Endometrium (tissue), 2 donors: ENCODE results near the gene ZNF236.
"Not testable (repeated sequence)": the region's sequence is repeated elsewhere in the genome, so short reads cannot be mapped to it uniquely, and the experiment has no call there.

ENCODE experiments used
- FAIRE-seq: peaks from 2 replicates; lab custom pipeline; 2012; peaks lifted over from hg19 to GRCh38; lab: Jason Lieb, UNC
- donor health status: control.
- donor health status: control.

Gene ZNF236

DNA sequence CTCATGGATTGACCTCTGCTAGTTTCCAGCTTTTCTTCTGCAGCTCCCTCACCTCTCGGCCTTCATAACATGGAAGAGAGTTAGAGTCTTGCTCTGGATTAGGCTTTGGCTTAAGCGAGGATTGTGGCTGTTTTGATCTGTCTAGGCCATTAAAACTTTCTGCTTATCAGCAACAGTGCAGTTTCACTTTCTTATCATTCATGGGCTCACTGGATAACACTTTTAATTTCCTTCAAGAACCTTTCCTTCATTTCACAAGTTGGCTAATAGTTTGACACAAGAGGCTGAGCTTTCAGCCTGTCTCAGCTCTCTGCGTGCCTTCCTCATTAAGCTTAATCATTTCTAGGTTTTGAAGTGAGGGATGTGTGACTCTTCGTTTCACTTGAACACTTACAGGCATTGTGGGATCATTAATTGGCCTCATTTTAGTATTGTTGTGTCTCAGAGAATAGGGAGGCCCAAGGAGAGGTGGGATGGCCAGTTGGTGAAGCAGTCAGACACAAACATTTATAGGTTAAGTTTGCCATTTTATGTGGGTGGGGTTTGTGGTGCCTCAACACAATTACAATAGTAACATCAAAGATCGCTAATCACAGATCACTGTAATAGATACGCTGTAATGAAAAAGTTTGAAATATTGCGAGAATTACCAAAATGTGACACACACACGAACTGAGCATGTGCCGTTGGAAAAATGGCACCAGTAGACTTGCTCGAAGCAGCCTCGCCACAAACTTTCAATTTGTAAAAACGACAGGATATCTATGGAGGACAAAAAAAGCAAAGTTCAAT is 129.3 kb downstream of the ZNF236 start:
- no peak for FAIRE-seq

DNA sequence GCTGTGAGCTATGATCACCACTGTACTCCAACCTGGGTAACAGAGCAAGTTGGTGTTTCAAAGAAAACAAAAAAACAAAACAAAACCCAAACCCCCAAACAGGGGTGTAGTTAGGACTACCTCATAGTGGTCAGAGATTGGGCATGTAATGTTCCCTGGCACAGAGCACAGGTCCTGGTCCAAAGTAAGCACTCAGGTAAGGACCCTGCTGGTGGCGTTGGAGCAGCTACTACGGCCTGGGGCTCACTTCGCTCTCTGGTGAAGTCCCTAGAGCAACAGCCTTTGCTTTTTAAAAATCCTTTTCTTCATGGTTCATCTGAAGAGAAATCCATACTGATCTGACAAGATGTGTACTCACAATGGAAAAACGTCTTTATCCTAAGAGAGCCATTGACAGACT is 130.4 kb downstream of the ZNF236 start:
- FAIRE-seq: no peak

DNA sequence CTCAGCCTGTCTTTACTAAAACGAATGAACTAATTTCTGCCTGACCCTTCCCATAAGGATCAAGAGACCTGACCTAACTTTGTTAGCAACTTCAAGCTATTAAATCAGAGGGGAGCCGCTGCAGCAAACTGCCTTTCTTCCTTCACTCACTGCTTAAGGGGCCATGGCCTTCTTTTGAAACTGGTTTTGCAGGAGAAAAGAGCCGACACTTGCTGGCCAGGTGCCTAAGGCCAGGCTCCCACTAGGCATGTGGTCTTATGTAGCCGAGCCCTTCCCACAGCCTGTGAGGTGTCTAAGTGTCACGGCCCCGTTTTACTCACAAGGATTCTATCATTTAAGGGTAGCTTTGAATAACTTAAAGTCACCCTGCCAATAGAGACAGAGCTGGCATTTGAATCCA is 130.8 kb downstream of the ZNF236 start:
- FAIRE-seq: no peak

DNA sequence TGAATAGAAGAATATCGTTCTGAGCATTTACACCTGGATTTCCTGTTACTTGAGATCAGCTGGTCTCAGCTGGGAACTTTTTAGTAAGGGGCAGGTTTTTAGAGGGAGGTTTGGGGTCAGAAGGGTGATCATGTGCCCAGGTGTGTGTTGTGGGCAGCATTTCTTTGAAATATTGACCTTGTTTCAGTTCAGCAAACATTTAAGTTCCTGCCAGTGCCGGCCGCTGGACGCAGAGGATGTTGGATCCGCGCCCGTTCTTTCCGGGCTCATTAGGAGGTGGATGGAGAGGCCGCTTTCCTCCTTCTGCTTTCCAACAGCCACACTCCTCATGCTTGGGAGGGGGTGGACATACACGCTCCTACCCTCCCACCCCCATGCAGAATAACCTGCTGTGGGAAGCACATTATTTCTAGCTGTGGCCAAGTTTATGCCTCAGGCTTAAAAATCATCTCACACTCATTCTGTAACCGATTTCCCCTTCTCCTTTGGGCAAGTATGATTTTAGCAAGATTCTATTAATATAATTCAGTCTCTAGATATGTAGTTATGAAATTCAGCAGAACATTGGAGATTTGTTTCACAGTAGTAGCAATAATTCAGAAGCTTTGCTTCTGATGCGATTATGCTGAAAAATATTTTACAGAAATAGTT is 131.4 kb downstream of the ZNF236 start:
- no peak for FAIRE-seq

DNA sequence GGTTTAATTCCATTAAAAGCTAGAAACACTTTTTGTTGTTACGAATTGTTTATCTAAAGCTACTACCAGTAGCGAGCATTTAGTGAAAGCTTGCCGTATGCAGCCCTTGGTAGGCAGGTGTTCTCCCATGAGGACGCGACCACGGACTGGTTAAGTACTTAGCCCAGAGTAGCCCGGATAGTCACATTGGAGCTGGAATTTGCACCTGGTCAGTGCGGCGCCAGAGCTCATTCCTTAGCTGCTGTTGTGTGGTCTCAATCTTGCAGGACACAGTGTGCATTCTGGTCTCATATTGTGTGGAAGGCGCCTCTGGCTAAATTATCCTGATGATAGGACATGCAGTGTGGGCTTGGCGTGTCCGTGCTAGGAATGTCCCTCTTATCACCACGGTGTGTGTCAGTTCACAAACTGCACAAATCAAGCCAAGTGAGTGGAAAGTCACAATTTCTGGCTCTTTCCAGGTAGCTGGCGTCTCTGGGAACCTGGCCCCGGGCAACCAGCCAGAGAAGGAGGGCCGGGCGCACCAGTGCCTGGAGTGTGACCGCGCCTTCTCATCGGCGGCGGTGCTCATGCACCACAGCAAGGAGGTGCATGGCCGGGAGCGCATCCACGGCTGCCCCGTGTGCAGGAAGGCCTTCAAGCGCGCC is 133.3 kb downstream of the ZNF236 start:
- no peak for FAIRE-seq

DNA sequence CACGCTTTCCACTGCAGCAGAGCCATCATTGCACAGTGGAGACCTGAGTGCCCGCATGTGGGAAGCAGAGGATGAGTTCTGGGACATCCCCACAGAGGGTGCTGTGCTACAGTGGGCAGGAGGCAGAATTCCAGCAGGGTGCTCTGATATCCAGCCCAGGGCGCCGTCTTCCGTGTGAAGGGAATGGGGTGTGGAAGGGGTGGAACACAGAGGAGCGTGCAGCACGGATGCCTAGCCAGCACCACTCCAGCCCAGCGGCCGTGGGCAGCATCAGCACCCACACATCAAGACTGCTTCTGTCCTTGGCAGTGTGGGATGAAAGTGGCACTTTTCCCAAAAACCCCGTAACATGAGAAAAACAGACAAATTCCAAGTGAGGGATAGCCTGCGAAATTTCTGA is 134.3 kb downstream of the ZNF236 start:
- FAIRE-seq: no peak

DNA sequence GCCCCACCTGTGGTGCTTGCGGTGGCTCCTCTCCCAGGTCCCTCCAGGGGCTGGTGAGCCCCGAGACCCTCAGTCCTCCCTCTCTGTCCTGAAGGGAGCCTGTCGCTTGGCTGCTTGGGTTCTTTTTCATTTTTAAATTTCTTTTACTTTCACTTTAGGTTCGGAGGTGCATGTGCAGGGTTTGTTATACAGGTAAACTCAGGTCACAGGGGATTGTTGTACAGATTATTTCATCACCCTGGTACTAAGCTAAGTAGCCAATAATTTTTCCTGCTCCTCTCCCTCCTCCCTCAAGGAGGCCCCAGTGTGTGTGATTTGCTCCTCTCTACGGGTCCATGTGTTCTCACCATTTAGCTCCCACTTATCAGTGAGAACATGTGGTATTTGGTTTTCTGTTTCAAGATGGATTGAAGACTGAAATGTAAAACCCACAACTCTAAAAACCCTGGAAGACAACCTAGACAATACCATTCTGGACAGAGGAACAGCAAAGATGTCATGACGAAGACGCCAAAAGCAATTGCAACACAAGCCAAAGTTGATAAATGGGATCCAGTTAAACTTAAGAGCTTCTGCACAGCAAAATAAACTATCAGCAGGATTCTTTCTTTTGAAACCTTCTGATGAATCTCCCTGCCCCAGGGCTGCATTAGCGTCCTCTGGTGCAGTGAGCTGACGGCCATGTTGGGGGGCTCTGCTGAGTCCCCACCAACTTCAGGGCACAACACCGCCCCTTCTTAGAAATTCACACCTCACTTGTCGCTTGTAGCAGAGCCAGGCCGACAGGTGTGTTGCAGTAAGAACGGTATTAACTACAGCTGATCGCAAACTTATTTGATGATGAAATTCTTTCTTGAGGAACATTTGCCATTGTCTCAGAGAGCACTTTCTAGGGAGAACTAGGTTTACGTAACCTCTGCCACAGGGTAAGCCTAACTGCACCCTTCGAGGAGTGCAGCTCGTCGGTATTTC is 135.3 kb downstream of the ZNF236 start:
- FAIRE-seq: no peak

DNA sequence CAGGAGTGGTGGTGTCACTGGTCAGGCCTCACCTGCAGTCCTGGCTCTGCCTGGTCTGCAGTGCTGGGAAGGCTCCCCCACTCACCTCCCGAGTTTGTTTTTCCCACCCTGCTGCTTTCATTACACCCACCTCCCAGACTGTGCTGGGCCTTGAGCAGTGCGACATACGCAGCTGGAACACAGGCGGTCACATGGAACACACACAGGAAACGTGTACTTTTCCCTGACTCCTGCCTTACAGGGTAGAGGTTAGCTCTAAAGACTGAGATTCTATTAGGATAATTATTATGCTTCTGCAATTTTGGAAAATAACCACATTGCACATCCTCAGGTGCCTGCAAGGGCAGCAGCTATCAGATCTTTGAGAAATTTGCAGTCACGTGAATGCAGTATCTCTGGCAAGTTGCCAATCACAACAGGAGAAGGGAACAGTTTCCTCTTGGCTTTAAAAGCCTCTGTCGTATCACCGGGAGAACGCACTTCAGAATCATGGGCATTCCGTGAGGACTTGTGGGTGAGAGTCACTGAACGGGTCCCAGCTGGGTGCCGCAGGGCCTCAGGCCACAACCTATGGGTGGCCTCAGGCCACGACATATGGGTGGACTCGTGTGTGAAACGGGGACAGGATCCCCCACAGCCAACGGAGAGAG is 136.5 kb downstream of the ZNF236 start:
- no peak for FAIRE-seq

DNA sequence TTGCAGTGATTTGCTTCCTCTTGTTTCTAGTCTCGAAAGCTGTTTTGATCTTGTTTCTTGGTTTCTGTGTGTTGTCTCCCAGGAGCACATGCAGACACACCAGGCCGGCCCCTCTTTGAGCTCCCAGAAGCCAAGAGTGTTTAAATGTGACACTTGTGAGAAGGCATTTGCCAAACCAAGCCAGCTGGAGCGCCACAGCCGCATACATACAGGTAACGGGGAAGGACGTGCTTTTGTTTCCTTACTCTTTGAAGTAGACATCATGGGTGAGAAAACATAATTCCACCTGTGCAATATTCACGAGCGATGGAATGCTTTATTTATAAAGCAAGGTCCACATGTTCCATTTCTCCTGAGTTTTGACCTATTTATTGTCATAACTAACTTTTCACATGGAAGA is 137.2 kb downstream of the ZNF236 start:
- FAIRE-seq: no peak

DNA sequence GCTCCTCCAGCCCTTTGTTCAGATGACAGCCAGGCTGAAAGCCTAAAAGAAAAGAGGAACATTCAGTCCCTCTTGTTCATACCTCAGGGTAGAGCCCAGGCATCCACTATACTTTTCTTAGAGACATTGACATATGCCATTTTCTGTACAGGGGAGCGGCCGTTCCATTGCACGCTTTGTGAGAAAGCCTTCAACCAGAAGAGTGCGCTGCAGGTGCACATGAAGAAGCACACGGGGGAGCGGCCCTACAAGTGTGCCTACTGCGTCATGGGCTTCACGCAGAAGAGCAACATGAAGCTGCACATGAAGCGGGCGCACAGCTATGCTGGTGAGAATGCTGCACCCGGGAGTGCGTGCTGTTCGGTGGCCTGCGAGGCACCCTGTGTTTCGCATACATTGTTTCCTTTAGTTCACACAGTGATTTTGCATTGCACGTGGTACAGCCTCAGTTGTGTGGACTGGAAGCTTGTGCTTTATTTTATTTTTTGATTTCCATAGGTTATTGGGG is 138.2 kb downstream of the ZNF236 start:
- no peak for FAIRE-seq

DNA sequence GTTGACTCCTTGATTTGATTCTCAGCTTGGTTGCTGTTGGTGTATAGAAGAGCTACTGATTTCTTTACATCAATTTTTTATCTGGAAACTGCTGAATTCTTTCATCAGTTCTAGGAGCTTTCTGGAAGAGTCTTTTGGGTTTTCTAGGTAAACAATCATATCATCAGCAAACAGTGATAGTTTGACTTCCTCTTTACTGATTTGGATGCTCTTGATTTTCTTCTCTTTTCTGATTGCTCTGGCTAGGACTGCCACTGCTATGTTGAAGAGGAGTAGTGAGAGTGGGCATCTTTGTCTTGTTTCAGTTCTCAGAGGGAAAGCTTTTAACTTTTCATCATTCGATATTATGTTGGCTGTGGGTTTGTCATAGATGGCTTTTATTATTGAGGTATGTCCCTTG is 140.5 kb downstream of the ZNF236 start:
- FAIRE-seq: no peak

DNA sequence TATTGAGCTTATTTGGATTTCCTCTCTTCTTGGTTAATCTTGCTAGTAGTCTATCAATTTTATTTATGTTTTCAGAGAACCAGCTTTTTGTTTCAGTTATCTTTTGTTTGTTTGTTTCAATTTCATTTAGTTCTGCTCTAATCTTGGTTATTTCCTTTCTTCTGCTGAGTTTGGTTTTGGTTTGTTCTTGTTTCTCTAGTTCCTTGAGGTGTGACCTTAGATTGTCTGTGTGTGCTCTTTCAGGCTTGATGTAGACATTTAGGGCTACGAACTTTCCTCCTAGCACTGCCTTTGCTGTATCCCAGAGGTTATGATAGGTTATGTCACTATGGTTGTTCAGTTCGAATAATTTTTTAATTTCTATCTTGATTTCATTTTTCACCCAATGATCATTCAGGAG is 141.6 kb downstream of the ZNF236 start:
- FAIRE-seq: no peak

DNA sequence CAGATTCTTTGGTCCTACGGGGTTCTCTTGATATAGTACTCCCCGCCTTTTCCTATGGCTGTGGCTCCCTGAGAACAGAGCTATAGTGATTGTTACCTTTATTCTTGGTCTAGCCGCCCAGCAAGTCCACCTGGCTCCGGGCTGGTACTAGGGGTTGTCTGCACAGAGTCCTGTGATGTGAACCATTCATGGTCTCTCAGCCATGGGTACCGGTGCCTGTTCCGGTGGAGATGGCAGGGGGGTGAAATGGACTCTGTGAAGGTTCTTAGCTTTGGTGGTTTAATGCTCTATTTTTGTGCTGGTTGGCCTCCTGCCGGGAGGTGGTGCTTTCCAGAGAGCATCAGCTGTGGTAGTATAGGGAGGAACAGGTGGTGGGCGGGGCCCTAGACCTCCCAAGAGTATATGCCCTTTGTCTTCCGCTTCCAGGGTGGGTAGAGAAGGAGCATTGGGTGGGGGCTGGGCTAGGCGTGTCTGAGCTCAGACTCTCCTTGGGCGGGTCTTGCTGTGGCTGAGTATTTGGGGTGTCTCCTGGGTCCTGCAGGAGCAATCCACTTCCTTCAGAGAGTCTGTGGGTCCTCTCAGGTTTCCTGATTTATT is 143.3 kb downstream of the ZNF236 start:
- not testable (repeated sequence) for FAIRE-seq

DNA sequence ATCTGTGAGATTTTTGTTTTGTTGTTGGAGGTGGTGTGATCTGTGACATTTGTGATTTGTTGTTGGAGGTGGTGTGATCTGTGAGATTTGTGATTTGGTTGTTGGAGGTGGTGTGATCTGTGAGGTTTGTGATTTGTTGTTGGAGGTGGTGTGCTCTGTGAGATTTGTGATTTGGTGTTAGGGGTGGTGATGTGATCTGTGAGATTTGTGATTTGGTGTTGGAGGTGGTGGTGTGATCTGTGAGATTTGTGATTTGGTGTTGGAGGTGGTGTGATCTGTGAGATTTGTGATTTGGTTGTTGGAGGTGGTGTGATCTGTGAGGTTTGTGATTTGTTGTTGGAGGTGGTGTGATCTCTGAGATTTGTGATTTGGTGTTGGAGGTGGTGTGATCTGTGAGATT is 144.9 kb downstream of the ZNF236 start:
- peak; percentile 92 for FAIRE-seq

DNA sequence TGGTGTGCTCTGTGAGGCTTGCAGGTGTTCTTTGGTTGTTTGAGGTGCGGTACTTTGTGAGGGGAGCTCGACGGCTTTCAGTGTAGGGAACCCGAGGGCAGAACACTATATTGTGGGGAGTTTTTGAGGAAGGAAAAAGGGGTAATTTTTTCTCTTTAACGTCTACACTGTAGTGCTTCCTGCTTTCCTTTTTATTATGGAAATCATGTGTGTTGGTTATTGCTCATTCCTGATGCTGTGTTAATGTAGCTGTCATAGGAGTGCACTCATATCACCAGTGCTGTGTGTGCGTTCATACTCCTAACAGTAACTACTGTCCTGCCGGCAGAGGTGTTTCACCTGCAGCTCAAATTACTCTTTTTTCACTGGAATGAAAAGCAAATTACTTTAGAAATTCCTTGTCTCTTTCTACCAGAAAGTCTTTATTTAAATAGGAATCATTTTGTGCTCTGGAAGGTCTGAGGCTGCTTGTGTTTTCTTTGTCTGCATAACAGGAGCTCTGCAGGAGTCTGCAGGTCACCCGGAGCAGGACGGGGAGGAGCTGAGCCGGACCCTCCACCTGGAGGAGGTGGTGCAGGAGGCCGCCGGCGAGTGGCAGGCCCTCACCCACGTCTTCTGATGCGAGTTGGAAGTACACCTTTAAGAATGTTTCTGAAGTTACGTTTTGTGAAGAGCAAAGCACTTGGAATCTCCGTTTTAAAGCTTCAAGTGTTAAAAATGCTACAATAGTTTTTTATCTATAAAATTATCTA is 145.5 kb downstream of the ZNF236 start:
- FAIRE-seq: no peak

DNA sequence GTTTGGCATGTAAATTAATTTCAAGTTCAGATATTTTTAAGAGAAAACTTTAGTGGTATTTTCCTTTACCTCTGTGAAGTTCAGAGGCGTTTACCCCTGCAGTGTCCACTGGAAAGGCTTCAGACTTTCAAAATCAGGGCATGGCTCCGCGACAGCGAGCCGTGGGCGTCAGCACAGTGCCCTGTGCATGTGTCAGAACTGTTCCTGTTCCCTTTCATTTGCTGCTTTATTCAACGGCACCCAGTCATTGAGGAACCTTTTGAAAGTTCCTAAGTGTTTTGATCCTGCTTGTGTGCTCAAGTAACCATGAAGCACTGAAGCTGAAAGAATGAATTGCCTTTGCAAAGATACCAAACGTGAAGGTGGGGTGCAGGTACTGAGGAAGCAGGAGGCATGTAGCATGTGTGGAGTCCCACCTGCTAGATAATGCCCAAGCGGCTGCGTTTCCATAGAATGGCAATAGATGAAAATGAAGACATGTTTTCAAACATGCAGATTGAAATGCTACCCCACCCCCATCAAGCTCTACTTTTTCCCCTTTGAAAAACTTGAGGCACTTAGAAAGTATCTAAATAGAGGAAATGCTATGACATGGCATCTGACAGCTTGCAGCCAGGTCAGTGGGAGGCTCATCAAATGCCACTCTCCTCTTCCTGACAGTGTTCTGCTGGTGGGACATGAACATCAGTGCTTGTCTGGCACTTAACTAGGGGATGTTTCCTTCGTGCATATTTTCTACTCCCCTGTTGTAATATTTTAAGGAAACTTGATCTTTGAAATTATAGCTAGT is 148.6 kb downstream of the ZNF236 start:
- FAIRE-seq: no peak

DNA sequence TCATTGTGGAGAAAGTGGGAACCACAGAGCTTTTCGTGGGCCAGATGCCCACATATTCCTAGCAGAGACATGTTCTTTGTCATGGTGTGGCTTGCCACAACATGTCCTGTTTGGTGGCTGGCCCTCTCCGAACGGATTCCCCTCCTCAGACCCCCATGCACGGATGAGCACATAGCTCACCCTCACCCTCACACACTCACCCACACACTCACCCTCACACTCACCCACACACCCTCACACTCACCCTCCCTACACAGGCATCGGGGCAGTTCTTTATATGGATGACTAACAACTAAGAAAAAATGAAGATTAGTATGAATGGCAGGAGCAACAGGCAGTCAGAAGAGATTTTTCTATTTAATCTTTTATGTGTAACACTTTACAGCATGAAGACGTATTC is 149.9 kb downstream of the ZNF236 start:
- FAIRE-seq: no peak

DNA sequence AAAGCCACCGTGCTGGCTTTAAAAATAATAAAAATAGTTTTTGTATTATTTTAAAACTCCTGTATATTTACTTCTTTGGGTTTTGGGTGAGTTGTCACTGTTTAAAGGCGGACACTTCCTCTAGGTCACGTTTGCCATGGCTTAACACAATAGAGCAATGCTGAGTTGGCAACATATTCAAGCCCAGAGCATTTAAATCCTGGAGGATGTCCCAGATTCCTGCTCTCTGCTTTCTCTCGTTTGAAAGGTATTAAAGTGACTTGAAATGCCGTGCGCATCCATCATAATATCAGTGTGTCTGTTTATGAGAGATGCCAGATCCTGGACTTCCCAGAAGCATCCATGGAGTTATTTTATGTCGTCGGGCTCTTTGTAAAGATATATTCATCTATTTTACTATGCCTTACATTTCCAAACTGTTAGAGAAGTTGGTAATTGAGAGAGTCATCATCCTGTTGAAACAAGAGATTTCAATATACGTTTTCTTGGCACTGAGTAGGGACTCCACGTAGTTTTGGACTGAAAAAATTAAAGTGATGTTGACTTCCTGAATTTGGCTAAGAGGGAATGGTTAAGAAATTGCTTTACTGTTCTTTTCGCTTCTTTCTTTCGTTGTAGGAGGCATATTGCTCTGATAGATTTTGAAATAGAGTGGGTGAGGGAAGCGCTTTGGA is 150.6 kb downstream of the ZNF236 start:
- peak; percentile 65 for FAIRE-seq
